ENCODE measurements around the gene WRAP73.

WRAP73 gene

GRCh38 chr1:3681231-3681897 lies 31.5 kb upstream of the WRAP73 start:
- no peak for DNase-seq

GRCh38 chr1:3680488-3681230 lies 30.8 kb upstream of the WRAP73 start:
- DNase-seq: no peak

- no peak for DNase-seq
Observed at GRCh38 chr1:3679799-3680453, 30.0 kb upstream of the WRAP73 start.

- no peak for DNase-seq
Observed at GRCh38 chr1:3679098-3679555, 29.2 kb upstream of the WRAP73 start.

GRCh38 chr1:3678361-3679097 lies 28.6 kb upstream of the WRAP73 start:
- no peak for DNase-seq

GRCh38 chr1:3677484-3677883 lies 27.6 kb upstream of the WRAP73 start:
- DNase-seq: no peak

- DNase-seq: no peak
Observed at GRCh38 chr1:3676581-3677470, 26.9 kb upstream of the WRAP73 start.

- no peak for DNase-seq
Observed at GRCh38 chr1:3675436-3675835, 25.5 kb upstream of the WRAP73 start.

GRCh38 chr1:3674100-3675094 lies 24.5 kb upstream of the WRAP73 start:
- DNase-seq: no peak

- no peak for DNase-seq
Observed at GRCh38 chr1:3673381-3674099, 23.6 kb upstream of the WRAP73 start.

GRCh38 chr1:3672971-3673361 lies 23.1 kb upstream of the WRAP73 start:
- no peak for DNase-seq

- no peak for DNase-seq
Observed at GRCh38 chr1:3672231-3672970, 22.5 kb upstream of the WRAP73 start.

- DNase-seq: no peak
Observed at GRCh38 chr1:3671371-3672180, 21.7 kb upstream of the WRAP73 start.

GRCh38 chr1:3670823-3671265 lies 20.9 kb upstream of the WRAP73 start:
- DNase-seq: no peak

GRCh38 chr1:3669971-3670431 lies 20.1 kb upstream of the WRAP73 start:
- no peak for DNase-seq

GRCh38 chr1:3669421-3669821 lies 19.5 kb upstream of the WRAP73 start:
- no peak for DNase-seq

- no peak for DNase-seq
Observed at GRCh38 chr1:3668585-3669300, 18.8 kb upstream of the WRAP73 start.

GRCh38 chr1:3668148-3668547 lies 18.2 kb upstream of the WRAP73 start:
- no peak for DNase-seq

Measured in activated CD4-positive, CD25-positive, alpha-beta regulatory T cell (primary cell).